ENCODE data around the gene MYO1E.

- TF ChIP-seq CTCF (IDR thresholded peaks at IDR 0.05), result no peak
- TF ChIP-seq POLR2AphosphoS5 (IDR thresholded peaks at IDR 0.05), result no peak
- TF ChIP-seq POLR2A (IDR thresholded peaks at IDR 0.05), result no peak
Measured at GRCh38 chr15:59406446-59406845, 33.8 kb upstream of the MYO1E start.

All from sigmoid colon (tissue), 4 donors.